ENCODE results near the gene BCR. TPM values are rescaled to one million over a fixed set of nuclear protein-coding genes. Genes with fewer than 3 reads are reported as not detected.

BCR gene
- total RNA-seq, 3 donors from 2014 or later = 43.6 to 56.0 (median 49.5) TPM

DNA sequence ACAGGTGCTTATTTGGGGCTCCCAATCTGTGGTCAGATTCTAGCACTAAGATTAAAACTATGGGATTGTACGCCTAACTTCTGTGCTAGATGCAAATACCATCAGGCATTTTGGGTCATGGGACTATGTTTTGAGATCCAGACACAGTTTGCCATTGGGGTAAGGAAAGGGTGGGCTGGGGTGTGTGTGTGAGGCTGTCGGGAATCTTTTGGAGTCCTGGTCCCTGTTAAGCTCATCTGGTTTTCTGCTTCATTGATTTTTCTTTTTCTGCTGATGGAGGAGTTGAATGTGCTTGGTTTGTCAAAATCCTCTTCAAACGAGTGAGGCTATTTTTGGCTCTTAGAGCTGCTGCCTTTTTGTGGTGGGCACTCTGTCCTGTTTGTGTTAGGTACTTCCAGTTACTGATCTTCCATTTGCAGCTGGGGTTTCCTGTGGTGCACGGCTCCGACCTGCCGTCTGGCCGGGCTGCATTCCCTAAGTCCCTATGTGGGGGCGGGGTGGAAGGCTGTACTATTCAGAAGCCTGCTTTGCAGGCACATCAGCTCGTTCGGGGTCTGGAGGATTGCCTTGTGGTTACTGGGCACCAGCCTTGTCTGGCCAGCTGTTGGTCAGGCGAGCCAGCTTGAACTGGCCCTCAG, 2.9 kb downstream of the BCR start:
- ATAC-seq = peak; percentile 18
- TF ChIP-seq, protein P1, sequence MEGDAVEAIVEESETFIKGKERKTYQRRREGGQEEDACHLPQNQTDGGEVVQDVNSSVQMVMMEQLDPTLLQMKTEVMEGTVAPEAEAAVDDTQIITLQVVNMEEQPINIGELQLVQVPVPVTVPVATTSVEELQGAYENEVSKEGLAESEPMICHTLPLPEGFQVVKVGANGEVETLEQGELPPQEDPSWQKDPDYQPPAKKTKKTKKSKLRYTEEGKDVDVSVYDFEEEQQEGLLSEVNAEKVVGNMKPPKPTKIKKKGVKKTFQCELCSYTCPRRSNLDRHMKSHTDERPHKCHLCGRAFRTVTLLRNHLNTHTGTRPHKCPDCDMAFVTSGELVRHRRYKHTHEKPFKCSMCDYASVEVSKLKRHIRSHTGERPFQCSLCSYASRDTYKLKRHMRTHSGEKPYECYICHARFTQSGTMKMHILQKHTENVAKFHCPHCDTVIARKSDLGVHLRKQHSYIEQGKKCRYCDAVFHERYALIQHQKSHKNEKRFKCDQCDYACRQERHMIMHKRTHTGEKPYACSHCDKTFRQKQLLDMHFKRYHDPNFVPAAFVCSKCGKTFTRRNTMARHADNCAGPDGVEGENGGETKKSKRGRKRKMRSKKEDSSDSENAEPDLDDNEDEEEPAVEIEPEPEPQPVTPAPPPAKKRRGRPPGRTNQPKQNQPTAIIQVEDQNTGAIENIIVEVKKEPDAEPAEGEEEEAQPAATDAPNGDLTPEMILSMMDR (IDR thresholded peaks at IDR 0.05) = no peak
- Histone ChIP-seq H3K4me3 (no peak overlapping the region), H3K36me3 (ENCODE audit: low read depth) (no peaks in the 10 kb centered on the region), H3K9me3 (no peaks in the 10 kb centered on the region), H3K4me1 (ENCODE audit: low read depth) (peaks cover 39% of the 10 kb centered on the region)
- DNase-seq = peak; percentile 47 to 70 (median 56)
- intact Hi-C loops (cut with DNase I, micrococcal nuclease) = no loop called here

DNA sequence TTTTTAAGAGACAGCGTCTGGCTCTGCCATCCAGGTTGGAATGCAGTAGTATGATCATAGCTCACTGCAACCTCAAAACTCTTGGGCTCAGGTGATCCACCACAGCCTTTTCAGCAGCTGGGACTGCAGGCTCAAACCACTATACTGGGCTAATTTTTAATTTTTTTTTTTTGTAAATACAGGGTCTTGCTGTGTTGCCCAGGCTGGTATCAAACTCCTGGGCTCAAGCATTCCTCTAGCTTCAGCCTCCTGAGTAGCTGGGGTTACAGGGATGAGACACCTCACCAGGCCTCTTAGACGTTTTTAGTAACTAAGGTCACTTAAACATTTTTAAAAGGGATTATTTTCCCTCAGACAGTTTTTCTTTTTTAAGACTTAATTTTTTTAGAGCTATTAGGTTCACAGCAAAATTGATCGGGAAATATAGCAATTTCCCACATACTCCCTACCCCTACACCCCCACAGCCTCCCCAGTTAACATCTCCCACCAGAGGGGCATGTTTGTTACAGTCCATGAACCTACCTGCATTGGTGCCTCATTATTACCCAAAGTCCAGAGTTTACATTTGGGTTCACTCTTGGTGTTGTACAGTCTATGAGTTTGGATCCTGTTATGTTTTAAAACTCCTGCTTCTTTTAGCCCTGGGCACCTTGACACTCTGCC, 3.9 kb downstream of the BCR start:
- peaks cover 35% of the 10 kb centered on the region for H3K4me1 ChIP-seq (ENCODE audit: low read depth)
- TF ChIP-seq, protein P1 (IDR thresholded peaks at IDR 0.05) = no peak
- no peak for DNase-seq
- intact Hi-C loops (cut with DNase I, micrococcal nuclease) = no loop called here
- no peak for ATAC-seq
- H3K36me3 ChIP-seq (ENCODE audit: low read depth) = no peaks in the 10 kb centered on the region
- H3K9me3 ChIP-seq = no peaks in the 10 kb centered on the region
- H3K4me3 ChIP-seq = no peak overlapping the region

DNA sequence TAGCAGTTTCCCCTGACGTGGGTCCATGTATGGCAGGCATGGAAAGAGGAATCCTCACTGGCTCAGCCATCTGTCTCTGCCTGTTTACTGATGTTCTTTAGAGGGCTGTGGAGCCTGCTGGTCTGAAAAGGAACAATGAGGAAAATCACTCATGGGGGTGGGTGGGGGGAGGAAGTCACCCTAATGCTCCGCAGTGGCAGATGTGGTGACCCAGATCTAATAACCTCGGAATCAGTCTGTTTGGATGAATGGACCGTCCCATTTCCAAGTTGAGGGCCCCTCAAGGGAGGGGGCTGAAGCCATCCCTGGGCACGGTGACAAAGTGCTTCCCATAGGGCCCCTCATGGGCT, 4.4 kb downstream of the BCR start:
- intact Hi-C loops (cut with DNase I, micrococcal nuclease) = no loop called here
- ATAC-seq (no peak), DNase-seq (no peak)
- Histone ChIP-seq H3K4me1 (ENCODE audit: low read depth) (peaks cover 30% of the 10 kb centered on the region), H3K9me3 (no peaks in the 10 kb centered on the region), H3K4me3 (no peak overlapping the region), H3K36me3 (ENCODE audit: low read depth) (no peaks in the 10 kb centered on the region)
- TF ChIP-seq, protein P1 (IDR thresholded peaks at IDR 0.05) = no peak

DNA sequence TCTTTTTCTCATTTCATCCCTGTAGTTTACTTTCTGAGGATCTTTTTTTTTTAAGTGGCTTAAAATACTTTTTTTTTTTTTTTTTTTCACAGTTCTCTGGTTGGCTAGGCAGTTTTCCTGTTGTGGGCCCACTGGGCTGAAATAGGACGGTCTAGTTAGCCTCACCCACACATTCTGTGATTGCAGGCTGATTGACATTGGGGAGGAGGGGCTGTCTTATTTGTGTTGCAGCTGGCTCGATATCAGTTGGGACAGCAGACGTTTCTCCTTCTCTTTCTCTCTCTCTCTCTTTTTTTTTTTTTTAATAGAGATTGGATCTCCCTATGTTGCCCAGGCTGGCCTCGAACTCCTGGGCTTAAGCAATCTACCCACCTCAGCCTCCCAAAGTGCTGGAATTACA, 6.9 kb downstream of the BCR start:
- Histone ChIP-seq H3K4me1 (ENCODE audit: low read depth) (peaks cover 20% of the 10 kb centered on the region), H3K4me3 (no peak overlapping the region), H3K36me3 (ENCODE audit: low read depth) (no peaks in the 10 kb centered on the region), H3K9me3 (no peaks in the 10 kb centered on the region)
- intact Hi-C loops (cut with DNase I, micrococcal nuclease) = no loop called here
- TF ChIP-seq, protein P1 (IDR thresholded peaks at IDR 0.05) = no peak
- peak in 1 of 3 donors; percentile 5 for DNase-seq
- ATAC-seq = no peak

DNA sequence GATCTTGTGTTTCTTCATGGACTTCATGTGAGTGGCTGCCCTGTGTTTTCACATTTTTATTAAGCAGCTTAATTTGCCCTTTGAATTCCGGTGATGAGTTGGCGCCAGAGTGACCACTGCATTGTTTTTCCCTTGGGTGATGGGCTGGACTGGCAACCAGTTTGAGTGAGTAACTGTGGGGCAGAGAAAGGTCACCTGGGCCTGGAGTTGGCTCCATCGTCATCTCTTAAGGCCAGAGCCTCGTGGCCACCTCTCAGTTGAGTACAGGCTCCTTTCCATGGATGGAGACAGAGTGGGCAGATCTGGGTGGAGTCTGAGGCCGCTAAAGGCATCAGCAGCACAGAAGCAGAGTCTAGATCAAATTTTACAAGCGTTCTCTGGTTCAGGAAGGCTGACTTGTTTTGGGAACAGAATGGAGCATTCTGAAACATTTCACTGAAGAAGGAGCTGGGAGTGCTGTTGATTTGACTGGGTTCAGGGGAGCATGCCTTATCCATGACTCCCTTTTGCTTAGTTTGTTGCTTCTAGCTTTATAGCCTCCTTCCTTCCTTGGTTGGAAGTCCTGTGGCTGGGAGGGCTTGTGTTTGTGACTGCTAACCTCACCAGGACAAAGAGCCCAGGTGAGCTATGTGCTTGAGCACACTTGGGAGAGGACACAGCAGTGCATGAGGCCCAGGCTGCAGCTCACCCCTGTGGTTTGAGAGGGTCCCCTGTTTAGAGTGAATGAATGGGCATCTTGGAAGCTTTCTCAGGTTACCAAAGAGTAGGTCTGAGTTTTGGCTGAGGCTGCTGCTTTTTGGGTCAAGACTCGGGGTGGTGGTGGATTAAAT, 7.8 kb downstream of the BCR start:
- no peak for ATAC-seq
- intact Hi-C loops (cut with DNase I, micrococcal nuclease) = no loop called here
- Histone ChIP-seq H3K4me3 (no peak overlapping the region), H3K4me1 (ENCODE audit: low read depth) (peaks cover 12% of the 10 kb centered on the region), H3K36me3 (ENCODE audit: low read depth) (no peaks in the 10 kb centered on the region), H3K9me3 (no peaks in the 10 kb centered on the region)
- TF ChIP-seq, protein P1 (IDR thresholded peaks at IDR 0.05) = no peak
- peak in 1 of 3 donors; percentile 14 for DNase-seq

Data from mucosa of descending colon (tissue), 3 donors.